Measurements from ENCODE around the gene RNF19B.

GRCh38 chr1:32960819-32961355, 3.7 kb downstream of the RNF19B start:
- TF ChIP-seq CTCF (IDR thresholded peaks at IDR 0.05 in 2 of 3, conservative IDR thresholded peaks at IDR 0.05 in 1 of 3; ENCODE audit: control insufficient read depth in 2 of 3, extremely low read depth in 1 of 3, insufficient read depth in 1 of 3, low read depth in 3 of 3, low read length in 3 of 3) (no peak), ZZZ3 (IDR thresholded peaks at IDR 0.05; ENCODE audit: control insufficient read depth, insufficient read length, low read depth) (no peak), EP300 (IDR thresholded peaks at IDR 0.05; ENCODE audit: borderline replicate concordance in 1 of 2, control insufficient read depth in 1 of 2, low read depth in 2 of 2, low read length in 2 of 2) (no peak), SMAD1 (IDR thresholded peaks at IDR 0.05; ENCODE audit: low read depth, partially characterized antibody) (no peak), CEBPB (IDR thresholded peaks at IDR 0.05; ENCODE audit: borderline replicate concordance in 1 of 2, low read depth in 2 of 2, low read length in 2 of 2) (no peak), ZNF274 (IDR thresholded peaks at IDR 0.05; ENCODE audit: insufficient read depth, insufficient read length) (no peak), SRF (IDR thresholded peaks at IDR 0.05; ENCODE audit: low read depth in 2 of 2, low read length in 2 of 2) (no peak), TAF1 (IDR thresholded peaks at IDR 0.05; ENCODE audit: borderline replicate concordance, low read depth, low read length) (no peak), RAD21 (IDR thresholded peaks at IDR 0.05; ENCODE audit: insufficient read depth, low read depth, low read length) (no peak)
